NT2/D1 (cell line): ENCODE data around the gene RRBP1.

Experiments
- SUZ12 ChIP-seq: IDR thresholded peaks from 2 replicates; pipeline ENCODE4 v1.6.1; 2011; ENCODE audit not compliant: insufficient read length, insufficient read depth; ENCODE audit errors: extremely low read depth
- YY1 ChIP-seq: IDR thresholded peaks from 2 replicates; pipeline ENCODE4 v1.6.1; 2011; ENCODE audit not compliant: insufficient read length, insufficient read depth
- ZNF274 ChIP-seq: IDR thresholded peaks from 2 replicates; pipeline ENCODE4 v1.6.1; 2011; ENCODE audit warnings: mild to moderate bottlenecking, low read depth, low read length

- TF ChIP-seq YY1: no peak
- no peak for TF ChIP-seq ZNF274
- TF ChIP-seq SUZ12: no peak
These were observed 53.8 kb downstream of the RRBP1 start for GRCh38 chr20:17628101-17628841.
